Immature natural killer cell (primary cell): ENCODE results near the gene IDH3B. TPM values are rescaled to one million over a fixed set of nuclear protein-coding genes. Genes with fewer than 3 reads are reported as not detected.
"Not testable (repeated sequence)": the region's sequence is repeated elsewhere in the genome, so short reads cannot be mapped to it uniquely, and the experiment has no call there.

ENCODE experiments used
- DNase-seq, 3 donors: peaks; one replicate each; pipeline ENCODE4 v3.0.0; 2022; ENCODE audit warnings: mixed read lengths in 1 of 3
- H3K27ac Mint-ChIP-seq, 6 donors: one replicate each; pipeline ENCODE4 v1.8.0; 2020; ENCODE audit warnings: mixed read lengths in 6 of 6, mild to moderate bottlenecking in 5 of 6, inconsistent platforms in 4 of 6, moderate library complexity in 3 of 6
- H3K27me3 Mint-ChIP-seq, 3 donors: one replicate each; pipeline ENCODE4 v1.8.0; 2020 to 2021; ENCODE audit warnings: low read depth in 3 of 3, mild to moderate bottlenecking in 3 of 3, mixed read lengths in 3 of 3, moderate library complexity in 3 of 3, inconsistent platforms in 1 of 3
- H3K36me3 Mint-ChIP-seq, 3 donors: one replicate each; pipeline ENCODE4 v1.8.0; 2020; ENCODE audit warnings: mixed read lengths in 3 of 3, inconsistent platforms in 2 of 3, mild to moderate bottlenecking in 2 of 3
- H3K4me1 Mint-ChIP-seq, 2 donors: one replicate each; pipeline ENCODE4 v1.8.0; 2020; ENCODE audit warnings: inconsistent platforms in 2 of 2, mild to moderate bottlenecking in 2 of 2, mixed read lengths in 2 of 2, moderate library complexity in 1 of 2
- H3K4me3 Mint-ChIP-seq, 5 donors: one replicate each; pipeline ENCODE4 v1.8.0; 2020; ENCODE audit warnings: mild to moderate bottlenecking in 5 of 5, mixed read lengths in 5 of 5, inconsistent platforms in 3 of 5, moderate library complexity in 3 of 5
- H3K9me3 Mint-ChIP-seq, 6 donors: one replicate each; pipeline ENCODE4 v1.8.0; 2020; ENCODE audit warnings: mild to moderate bottlenecking in 6 of 6, mixed read lengths in 6 of 6, inconsistent platforms in 4 of 6, moderate library complexity in 3 of 6
- polyA plus RNA-seq, 3 donors: library from polyadenylated mRNA; unstranded; fragments of 300-500 nt; fragmentation: Illumina TruSeq; gene quantifications; one replicate each; pipeline ENCODE4 v1.2.3, GENCODE V29; 2021

IDH3B gene
- polyA plus RNA-seq, 3 donors from 2014 or later: 110 to 185 (median 133) TPM

DNA sequence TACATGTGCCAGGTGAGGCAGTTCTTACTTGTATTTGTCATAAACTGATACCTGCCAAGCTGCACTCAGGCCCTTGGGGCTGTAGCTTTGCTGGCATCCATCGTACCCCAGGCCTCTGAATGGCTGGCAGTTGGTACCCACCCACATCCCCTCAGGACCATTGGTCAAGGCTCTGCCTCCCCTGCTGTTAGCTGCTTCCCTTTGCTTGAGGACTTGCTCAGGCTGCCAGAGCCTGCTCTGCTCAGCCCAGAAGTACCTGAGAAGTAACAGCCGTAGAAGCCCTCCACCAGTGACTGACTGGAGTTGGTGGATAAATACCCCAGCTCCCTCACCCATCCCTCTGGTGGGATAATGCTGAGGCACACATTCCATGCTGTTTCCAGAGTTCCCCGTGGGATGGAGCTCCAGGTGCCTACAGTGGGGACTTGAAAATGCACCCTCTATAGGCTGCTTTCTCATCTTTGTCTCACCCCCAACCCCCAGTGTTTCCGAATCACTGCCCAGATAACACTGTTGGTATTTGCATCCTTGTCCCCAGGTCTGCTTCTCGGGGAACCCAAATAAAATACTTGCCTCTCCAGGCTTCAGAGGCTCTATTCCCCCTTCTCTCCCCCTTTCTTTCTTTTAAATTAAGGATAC is 35.9 kb upstream of the IDH3B start:
- Mint-ChIP-seq H3K4me1 (peaks cover 1 to 3% of the 10 kb centered on the region in 2 donors), H3K9me3 (no peaks in the 10 kb centered on the region), H3K27ac (no peak overlapping the region), H3K4me3 (no peak overlapping the region), H3K27me3 (peaks cover 4 to 7% (median 7%) of the 10 kb centered on the region in 3 donors), H3K36me3 (peaks cover 0 to 5% (median 0%) of the 10 kb centered on the region in 3 donors)
- DNase-seq: no peak

DNA sequence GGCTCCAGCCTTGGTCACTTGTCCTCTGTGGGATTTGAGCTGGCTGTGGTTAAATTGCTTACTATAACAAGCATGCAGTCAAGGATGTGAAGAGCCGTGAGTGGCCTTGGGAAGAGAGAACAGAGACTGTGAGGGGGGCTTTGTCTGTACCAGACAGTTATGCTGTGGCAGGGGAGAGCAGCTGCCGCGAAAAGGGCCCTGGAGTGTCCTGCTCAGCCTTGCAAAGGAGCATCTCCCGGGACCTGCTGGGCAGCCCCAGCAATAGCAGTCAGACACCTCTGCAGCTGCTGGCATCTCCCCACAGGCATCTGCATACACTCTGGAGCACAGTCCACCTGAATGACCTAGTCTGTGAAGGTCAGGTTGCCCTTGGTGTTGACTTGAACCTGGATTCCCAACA is 34.9 kb upstream of the IDH3B start:
- Mint-ChIP-seq H3K4me3 (no peak overlapping the region), H3K4me1 (peaks cover 7 to 8% of the 10 kb centered on the region in 2 donors), H3K9me3 (no peaks in the 10 kb centered on the region), H3K27ac (peak overlapping the region in 1 of 6 donors; percentile 62), H3K36me3 (peaks cover 0 to 5% (median 0%) of the 10 kb centered on the region in 3 donors), H3K27me3 (peaks cover 4 to 7% (median 5%) of the 10 kb centered on the region in 3 donors)
- DNase-seq: no peak

DNA sequence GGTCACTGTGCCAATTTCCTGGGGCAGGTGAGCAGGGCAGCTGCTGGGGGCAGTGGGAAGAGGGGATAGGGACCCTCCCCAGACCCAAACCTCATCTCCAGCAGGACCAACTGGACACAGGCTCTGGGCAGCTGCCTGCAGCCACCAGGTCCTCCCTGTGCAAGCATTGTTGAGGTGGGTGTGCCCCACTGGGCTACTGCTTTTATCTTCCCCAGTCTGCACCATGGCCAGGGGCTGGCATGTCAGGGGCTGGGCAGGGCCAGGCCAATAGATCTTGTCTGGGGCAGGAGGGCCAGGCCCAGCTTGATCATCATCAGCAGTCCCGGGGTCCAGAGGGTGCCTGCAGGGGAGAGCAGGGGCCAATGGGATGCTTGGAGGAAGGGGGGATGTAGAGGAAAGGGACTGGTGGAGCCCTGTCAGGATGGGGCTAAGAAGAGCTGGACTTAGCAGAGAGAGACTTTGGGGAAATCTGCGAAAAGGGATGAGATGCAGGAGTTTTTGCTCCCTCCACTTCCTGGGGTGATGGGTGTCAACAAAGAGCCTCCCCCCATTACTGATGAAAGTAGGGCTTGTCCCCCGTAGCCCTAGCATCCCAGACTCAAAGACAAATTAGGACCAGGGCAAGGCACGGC is 34.3 kb upstream of the IDH3B start:
- H3K27me3 Mint-ChIP-seq: peaks cover 4 to 7% (median 5%) of the 10 kb centered on the region in 3 donors
- H3K4me3 Mint-ChIP-seq: no peak overlapping the region
- peaks cover 7 to 8% of the 10 kb centered on the region in 2 donors for H3K4me1 Mint-ChIP-seq
- H3K36me3 Mint-ChIP-seq: peaks cover 0 to 5% (median 0%) of the 10 kb centered on the region in 3 donors
- H3K27ac Mint-ChIP-seq: no peak overlapping the region
- H3K9me3 Mint-ChIP-seq: no peaks in the 10 kb centered on the region
- no peak for DNase-seq

GRCh38 chr20:2697768-2698167 is 33.8 kb upstream of the IDH3B start:
- Mint-ChIP-seq H3K27ac (no peak overlapping the region), H3K27me3 (peaks cover 4 to 7% (median 5%) of the 10 kb centered on the region in 3 donors), H3K36me3 (peaks cover 0 to 5% (median 0%) of the 10 kb centered on the region in 3 donors), H3K4me3 (no peak overlapping the region), H3K4me1 (peaks cover 7 to 8% of the 10 kb centered on the region in 2 donors), H3K9me3 (no peaks in the 10 kb centered on the region)
- no peak for DNase-seq

DNA sequence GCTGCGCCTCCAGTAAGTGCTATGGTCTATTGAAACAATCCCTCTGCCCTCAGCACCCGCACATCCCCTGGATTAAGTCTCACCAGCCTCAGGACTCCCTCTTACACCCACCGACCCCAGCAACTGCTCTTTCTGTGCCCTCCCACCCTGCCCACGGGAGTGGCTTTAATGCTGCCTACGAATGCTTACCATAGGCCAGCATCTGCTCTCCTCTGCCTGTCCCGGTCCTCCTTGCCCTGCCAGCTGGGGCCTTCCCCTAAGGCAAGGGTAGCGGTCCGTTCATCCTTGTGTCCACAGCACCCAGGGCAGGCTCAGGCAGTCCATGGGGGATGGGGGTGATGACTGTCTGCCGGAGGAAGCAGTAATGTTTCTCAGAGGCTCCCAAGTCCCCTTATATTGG is 32.6 kb upstream of the IDH3B start:
- no peak for DNase-seq
- peaks cover 0 to 5% (median 0%) of the 10 kb centered on the region in 3 donors for H3K36me3 Mint-ChIP-seq
- peaks cover 12 to 15% of the 10 kb centered on the region in 2 donors for H3K4me1 Mint-ChIP-seq
- H3K27me3 Mint-ChIP-seq: peaks cover 7 to 11% (median 9%) of the 10 kb centered on the region in 3 donors
- no peaks in the 10 kb centered on the region for H3K9me3 Mint-ChIP-seq
- H3K27ac Mint-ChIP-seq: no peak overlapping the region
- no peak overlapping the region for H3K4me3 Mint-ChIP-seq

- H3K9me3 Mint-ChIP-seq, H3K36me3 Mint-ChIP-seq, DNase-seq: not testable (repeated sequence)
- H3K4me3 Mint-ChIP-seq: peak overlapping the region in 1 of 5 donors; percentile 40
- peaks cover 18 to 21% of the 10 kb centered on the region in 2 donors for H3K4me1 Mint-ChIP-seq
- H3K27me3 Mint-ChIP-seq: peaks cover 7 to 14% (median 12%) of the 10 kb centered on the region in 3 donors
- peak overlapping the region in 1 of 6 donors; percentile 21 for H3K27ac Mint-ChIP-seq
Measured at GRCh38 chr20:2695984-2696525, 32.0 kb upstream of the IDH3B start.

DNA sequence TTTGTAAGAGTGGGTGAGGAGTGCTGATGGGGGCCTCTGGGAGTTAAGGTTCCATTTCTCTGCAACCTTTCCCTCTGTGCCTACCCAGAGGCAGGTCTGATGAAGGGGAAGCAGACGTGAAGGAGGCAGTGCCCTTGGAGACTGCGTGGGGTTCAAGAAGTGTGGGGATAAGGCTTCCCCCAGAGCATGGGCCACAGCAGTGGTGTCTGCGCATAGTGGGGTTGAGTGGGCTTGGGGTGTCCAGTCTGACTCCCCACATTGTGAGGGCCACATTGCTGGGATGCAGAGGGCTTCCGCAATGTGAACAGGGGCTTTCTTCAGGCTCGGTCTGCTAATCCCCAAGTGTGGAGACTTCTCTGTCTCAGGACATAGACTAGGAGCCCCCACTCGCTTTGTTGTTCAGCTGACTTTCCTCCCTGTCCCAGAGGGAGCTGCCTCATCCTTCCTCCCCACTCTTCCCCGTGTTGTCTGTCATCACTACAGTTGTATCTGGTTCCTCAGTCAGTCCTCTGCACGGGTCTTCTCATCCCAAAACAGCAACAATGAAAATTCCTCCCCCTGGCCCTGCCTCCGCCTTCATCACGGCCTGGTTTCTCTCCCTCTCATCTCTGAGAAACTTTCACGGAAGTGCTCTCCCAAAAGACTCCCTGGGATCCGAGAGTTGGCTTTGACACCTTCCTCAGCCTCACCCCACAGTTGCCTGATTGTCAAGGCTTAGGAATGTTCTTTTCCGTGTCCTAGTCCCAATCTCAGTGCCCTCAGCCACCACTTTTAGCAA is 31.4 kb upstream of the IDH3B start:
- Mint-ChIP-seq H3K27me3 (peaks cover 12 to 14% (median 12%) of the 10 kb centered on the region in 3 donors), H3K4me1 (peaks cover 21 to 22% of the 10 kb centered on the region in 2 donors), H3K9me3 (no peaks in the 10 kb centered on the region), H3K27ac (peak overlapping the region in 4 of 6 donors; percentile 7 to 72 (median 38)), H3K4me3 (peak overlapping the region; percentile 41 to 78 (median 66)), H3K36me3 (peaks cover 0 to 4% (median 0%) of the 10 kb centered on the region in 3 donors)
- DNase-seq: no peak

DNA sequence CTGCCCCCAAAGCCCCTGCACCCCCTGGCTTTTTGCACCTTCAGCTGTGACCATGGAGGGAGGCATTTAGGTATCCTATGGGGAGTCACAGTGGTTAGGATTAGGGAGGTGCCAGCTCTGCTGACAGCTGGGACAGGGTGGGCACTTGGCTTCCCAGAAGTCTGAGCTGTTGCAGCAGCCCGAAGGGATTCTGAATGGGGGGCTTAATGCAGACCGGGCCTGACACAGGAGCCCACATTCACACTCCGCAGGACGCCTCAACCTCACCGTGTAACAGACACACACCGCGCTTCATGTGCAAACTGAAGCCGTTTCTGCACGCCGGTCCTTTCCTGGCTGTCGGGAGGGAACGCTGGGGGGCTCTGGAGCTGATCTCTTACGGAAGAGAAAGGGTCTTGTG is 30.5 kb upstream of the IDH3B start:
- H3K27ac Mint-ChIP-seq: peak overlapping the region in 2 of 6 donors; percentile 72 to 78
- H3K36me3 Mint-ChIP-seq: no peaks in the 10 kb centered on the region
- H3K27me3 Mint-ChIP-seq: peaks cover 12 to 14% (median 12%) of the 10 kb centered on the region in 3 donors
- H3K9me3 Mint-ChIP-seq: no peaks in the 10 kb centered on the region
- H3K4me1 Mint-ChIP-seq: peaks cover 22 to 25% of the 10 kb centered on the region in 2 donors
- DNase-seq: no peak
- peak overlapping the region in 4 of 5 donors; percentile 48 to 78 (median 68) for H3K4me3 Mint-ChIP-seq

DNA sequence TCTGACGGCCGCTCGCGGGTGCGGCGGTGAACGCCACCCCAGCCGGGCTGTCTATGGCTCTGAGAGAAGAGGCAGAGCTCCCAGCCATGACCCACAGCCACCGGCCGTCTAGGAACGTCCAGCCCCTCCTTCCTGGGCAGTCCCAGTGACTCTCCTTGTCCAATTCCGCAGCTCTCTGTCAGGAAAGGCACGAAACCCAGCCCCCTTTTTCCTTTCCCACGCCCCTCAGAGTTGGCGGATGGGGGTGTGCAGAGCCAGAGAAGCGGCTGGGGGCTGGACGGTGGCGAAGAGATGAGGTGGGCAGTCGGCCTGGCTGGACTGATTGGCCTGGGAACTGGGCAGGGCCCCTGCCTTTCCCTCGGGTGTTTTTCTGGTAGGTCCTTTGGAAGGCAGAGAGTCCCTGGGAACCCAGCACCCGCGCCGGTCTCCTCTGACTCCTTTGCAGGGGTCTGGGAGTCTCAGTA is 30.0 kb upstream of the IDH3B start:
- no peak overlapping the region for H3K27ac Mint-ChIP-seq
- peaks cover 22 to 30% of the 10 kb centered on the region in 2 donors for H3K4me1 Mint-ChIP-seq
- peaks cover 12 to 14% (median 12%) of the 10 kb centered on the region in 3 donors for H3K27me3 Mint-ChIP-seq
- H3K4me3 Mint-ChIP-seq: peak overlapping the region; percentile 2 to 58 (median 36)
- H3K36me3 Mint-ChIP-seq: no peaks in the 10 kb centered on the region
- H3K9me3 Mint-ChIP-seq: no peaks in the 10 kb centered on the region
- no peak for DNase-seq

DNA sequence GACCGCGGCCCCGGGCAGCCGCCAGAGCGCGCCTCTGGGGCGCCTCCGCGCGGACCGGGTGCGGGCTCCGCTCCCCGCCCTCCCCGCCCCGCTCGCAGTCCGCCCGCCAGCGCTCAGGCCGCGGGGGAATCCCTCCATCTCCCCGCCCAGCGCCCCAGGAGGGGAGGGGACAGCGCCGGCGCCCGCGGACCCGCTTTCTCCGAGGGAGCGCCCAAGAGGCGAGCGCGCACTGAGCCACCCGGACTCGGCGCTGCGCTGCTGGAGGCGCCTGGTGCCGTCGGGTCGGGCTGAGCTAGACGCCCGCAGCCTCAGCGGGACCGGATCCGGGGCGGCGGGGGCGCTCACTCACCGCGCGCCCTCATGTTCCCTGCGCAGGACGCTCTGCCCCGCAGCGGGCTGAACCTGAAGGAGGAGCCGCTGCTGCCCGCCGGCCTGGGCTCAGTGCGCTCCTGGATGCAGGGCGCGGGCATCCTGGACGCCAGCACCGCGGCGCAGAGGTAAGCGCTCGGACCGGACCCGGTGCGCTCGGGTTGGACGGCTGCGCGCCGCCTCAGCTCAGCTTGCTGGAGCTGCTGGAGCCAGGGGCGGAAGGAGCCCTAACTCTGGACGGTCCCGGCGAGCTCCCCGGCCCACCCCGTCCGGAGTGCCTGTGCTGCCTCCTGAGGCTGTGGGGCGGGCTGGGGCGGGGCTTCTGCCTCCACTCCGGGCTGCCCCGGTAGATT is 29.4 kb upstream of the IDH3B start:
- DNase-seq: peak; percentile 54 to 69 (median 65)
- Mint-ChIP-seq H3K4me3 (peak overlapping the region in 3 of 5 donors; percentile 17 to 58 (median 36)), H3K9me3 (no peaks in the 10 kb centered on the region), H3K36me3 (no peaks in the 10 kb centered on the region), H3K4me1 (peaks cover 25 to 36% of the 10 kb centered on the region in 2 donors), H3K27me3 (peaks cover 12 to 14% (median 12%) of the 10 kb centered on the region in 3 donors), H3K27ac (no peak overlapping the region)

DNA sequence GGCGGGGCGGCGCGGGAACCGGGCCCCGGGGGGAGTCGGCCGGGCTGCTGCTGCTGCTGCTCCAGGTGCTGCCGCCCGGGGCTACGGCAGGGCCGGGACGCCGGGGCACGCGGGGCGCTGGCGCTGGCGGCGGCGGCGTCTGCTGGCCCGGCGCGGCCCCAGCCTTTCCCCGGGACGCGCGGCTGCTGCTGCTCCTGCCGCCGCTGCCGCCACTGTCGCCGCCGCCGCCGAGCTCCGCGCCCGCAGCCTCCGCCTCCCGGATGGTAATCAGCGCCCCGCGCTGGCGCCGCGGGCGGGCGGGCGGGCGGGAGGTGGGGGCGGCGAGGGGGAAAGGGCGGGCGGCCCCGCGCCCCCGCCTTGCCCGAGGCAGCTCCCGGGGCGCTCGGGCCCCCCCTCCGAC is 28.9 kb upstream of the IDH3B start:
- Mint-ChIP-seq H3K4me1 (peaks cover 31 to 42% of the 10 kb centered on the region in 2 donors), H3K4me3 (no peak overlapping the region), H3K27ac (no peak overlapping the region), H3K36me3 (no peaks in the 10 kb centered on the region), H3K27me3 (peaks cover 12 to 16% (median 12%) of the 10 kb centered on the region in 3 donors), H3K9me3 (no peaks in the 10 kb centered on the region)
- peak in 2 of 3 donors; percentile 28 to 43 for DNase-seq

GRCh38 chr20:2692036-2692885 is 28.2 kb upstream of the IDH3B start, which contains the start of gene EBF4:
EBF4 (plus strand) TSS chr20:2692780; CDS start chr20:2693646, 866 bp downstream.
- Mint-ChIP-seq H3K4me3 (peak within 1 kb of the TSS; percentile 94 to 99 (median 96)), H3K27me3 (peaks cover 12 to 20% (median 12%) of the 10 kb centered on the region in 3 donors), H3K27ac (peak within 1 kb of the TSS; percentile 82 to 97 (median 92)), H3K4me1 (peaks cover 37 to 48% of the 10 kb centered on the region in 2 donors), H3K9me3 (no peaks in the 10 kb centered on the region), H3K36me3 (no peaks in the 10 kb centered on the region)
- peak; percentile 47 to 55 (median 50) for DNase-seq
